HPDE6-E6E7 (cell line): ENCODE measurements around the gene GRIP2.

Experiments
- DNase-seq: peaks from one replicate; pipeline ENCODE4 v3.0.0; 2011; ENCODE audit warnings: missing footprints; ENCODE audit errors: extremely low spot score

GRIP2 gene

DNA sequence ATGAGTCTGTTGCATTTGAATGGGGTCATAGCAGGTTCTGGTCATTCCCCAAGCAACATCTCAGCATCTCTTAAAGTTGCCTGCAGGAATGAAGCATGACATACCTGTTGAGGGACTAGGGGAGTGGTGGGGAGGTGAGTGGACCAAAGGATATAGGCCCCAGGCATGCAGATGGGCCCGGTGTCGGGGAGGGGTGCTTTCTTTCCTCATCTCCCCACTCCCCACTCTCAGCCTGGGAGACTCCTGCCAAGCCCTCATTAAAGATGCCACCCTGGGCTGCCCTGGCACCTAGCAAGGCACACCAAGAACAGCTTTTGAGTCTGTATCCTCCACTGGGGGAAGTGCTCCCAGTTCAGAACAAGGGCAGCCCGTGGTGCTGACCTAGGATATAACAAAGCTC lies 54.2 kb downstream of the GRIP2 start:
- no peak for DNase-seq

DNA sequence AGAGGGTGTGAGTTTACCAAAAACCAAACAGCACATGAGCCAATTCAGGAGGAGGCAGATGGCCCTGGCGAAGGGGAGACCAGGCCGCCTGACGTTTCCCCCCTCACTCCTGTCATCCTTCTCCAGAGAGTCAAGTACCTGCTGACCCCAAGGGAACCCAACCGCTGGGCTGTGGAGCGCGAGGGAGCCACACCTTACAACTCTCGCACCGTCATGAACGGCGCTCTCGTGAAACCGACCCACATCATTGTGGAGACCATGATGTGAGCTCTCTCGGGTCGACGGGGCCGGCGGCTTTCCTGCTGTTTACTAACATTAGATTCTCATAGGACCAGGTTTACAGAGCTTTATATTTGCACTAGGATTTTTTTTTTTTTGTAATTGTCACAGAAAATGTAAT lies 55.4 kb downstream of the GRIP2 start:
- DNase-seq: no peak

DNA sequence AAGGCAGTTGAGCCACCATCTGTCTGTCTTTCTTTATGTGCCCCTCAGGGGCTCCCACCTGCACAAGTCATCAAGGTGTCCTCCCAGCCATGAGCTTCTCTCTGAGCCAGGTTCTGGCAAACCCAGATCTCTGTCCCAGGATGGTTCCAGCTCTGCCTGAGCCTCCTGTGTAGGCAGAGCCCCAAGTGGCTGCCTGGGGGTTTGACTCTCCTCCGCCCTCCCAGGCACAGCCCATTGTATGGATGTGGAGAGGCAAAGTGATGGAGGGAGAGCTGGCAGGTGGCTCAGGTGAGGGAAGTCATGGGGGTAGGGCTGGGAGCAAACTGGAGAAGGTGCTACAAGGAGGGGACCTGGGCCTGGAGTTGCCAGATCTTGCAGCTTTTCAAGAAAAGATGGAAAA lies 56.9 kb downstream of the GRIP2 start:
- no peak for DNase-seq

DNA sequence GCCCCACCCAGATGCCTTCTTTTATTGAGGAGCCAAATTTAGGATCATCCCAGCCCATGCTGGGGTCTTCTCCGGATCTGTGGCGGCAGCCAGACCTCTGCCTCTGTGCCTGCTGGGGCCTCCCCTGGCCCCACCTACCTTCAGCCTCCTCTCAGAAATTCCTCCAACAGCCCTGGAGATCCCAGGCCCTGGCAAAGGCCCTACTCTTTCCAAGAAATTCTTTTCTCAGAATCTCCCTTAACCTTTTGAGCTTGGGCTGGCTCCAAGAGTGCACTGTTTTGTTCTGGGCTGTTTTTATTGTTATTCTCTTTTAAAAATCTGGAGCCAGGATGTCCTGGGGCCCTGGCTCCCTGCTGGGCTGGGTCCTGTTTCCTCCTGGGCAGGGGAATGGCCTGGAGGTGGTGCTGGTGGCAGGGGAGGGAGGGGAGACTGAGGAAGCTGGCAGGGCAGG lies 57.8 kb downstream of the GRIP2 start:
- DNase-seq: no peak

DNA sequence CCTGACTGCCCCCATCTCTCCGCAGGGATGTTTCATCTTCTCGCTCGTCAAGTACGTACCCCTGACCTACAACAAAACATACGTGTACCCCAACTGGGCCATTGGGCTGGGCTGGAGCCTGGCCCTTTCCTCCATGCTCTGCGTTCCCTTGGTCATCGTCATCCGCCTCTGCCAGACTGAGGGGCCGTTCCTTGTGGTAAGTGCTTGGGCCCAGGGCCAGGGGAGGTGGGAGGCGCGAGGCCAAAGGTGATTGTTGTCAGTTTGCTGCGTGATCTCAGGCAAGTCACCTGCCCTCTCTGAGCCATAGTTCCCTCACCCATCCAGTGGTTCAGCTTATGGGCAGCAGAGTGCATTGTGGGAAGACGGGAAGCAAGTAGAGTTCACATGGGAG lies 58.5 kb downstream of the GRIP2 start:
- no peak for DNase-seq

DNA sequence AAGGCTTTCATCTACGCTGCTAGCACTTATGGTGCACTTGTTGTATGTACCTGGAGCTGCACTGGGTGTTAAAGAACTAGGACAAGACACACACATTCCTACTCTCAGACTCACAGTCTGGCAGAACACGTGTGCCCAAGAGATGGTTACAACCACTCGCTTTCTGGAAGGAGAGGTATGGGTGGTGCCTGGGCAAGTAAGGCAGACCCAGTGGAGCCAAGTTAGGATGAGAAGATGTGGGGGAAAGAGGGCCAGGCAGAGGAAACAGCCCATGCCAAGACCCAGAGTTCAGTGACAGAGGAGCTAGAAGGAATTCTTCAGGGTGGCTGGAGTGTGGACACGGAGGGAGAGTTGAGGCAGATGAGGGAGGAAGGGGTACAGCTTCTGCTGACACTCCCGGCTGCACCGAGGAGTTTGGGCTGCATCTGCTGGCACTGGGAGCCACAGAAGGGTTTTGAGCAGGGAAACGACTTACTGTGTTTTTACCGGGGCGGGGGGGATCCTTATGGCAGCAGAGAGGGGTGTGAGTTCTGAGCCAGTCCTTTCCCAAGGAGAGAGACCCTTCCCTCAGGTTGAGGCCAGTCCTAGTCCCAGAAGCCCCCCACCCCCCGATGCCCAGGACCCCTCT lies 59.0 kb downstream of the GRIP2 start:
- DNase-seq: no peak

DNA sequence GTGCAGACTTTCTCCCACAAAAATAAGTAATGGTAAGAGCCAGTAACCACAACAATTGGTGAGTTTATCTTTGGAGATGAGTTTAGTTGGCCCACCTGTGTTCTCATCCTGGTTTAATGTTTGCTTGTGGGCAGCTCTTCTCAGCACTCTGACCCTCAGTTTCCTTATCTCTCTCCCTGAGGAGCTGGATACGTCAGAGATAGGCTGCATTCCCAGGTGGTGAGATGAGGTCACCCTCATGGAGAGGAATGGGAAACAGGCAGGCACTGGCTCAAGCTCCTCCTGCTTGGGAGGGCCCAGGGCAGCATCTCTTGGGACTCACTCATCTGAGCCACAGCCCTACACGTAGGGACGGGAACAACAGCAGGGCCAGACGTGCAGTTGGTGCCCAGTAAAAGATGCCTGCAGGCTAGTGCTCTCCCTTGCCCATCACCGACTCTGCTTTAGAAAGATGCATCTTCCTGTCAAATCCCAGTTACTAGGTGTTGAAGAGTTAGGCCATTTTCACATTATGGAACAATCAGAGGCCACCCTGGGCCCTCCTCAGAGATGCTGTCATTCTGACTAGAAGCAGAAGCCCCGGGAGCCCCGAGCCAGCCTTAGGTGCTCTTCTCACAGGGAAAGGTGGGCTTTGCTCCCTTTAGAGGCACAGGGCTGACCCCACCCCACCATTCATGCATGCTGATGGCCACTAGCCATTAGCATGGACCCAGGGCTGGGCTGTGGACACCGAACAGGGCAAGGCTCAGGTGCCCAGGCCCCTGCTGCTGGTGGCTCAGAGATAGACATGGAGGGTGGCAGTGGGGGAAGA lies 59.7 kb downstream of the GRIP2 start:
- no peak for DNase-seq

DNA sequence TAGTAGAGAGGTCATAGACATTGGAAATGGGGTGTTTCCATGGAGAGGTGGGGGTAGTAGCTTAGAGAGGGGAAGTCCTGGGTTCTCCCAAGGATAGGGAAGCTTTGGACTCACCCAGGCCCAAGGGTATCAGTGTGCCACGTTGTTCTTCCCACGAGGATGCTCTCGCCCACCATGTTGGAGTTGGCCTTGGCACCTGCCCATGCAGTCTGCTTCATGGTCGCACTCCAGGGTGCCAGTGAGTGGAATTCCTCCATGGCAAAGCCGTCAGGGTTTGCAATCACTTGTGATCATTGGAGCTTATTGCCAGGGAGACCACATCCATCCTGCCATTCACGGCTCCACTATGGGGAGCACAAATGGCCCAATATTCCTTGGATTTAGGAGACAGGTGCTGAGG lies 60.6 kb downstream of the GRIP2 start:
- DNase-seq: no peak

DNA sequence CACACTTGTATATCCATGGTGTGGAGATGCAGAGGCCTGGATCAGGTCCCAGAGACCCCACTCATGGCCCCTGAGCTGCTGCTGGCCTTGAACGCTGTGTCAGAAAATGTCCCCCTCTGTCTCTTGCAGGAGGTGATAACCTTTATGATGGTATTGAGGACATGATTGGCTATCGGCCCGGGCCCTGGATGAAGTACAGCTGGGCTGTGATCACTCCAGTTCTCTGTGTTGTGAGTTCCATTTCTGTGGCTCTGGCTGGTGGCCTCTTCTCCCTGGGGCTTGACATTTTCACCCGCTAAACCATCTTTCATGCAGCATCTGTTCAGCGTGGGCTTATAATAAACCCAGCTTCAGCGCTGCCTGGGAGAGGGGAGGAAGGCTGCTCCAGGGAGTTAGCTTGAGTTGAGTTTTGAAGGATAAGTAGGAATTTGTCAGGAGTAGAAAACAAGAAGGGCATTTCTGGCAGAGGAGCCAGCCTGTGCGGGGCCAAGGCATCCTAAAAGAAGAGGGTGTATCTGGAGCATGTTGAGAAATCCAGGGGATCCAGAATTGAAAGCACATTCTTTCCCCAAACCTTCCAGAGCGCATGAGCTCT lies 61.1 kb downstream of the GRIP2 start:
- no peak for DNase-seq

DNA sequence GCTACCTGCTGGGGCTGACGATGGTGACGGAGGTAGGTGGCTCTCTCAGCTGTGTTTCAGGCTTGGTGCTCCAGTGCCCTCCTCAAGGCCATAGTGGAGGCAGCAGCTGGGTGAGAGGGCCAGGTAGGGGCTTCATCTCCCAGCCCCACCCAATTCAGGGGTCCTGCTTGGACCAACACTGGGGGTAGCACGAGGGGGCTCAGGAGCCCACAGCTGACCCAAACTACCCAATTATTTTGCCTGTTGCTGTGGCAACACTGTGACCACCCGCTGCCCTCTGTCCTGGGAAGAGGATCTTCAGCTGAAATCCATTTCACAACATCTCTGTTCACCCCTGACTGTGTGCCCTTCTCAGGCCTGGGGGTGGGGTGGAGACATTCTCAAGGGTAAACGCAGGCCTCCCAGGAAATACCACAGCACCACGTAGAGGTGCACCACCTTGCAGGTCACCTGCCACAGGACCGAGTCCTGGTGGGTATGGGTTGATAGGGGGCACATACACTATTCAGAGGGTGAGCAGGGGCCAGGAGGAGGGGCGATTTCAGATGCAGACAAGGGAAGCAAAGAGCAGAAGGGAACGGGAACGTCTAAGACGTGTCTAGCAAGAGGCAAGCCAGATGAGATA lies 62.7 kb downstream of the GRIP2 start:
- no peak for DNase-seq

DNA sequence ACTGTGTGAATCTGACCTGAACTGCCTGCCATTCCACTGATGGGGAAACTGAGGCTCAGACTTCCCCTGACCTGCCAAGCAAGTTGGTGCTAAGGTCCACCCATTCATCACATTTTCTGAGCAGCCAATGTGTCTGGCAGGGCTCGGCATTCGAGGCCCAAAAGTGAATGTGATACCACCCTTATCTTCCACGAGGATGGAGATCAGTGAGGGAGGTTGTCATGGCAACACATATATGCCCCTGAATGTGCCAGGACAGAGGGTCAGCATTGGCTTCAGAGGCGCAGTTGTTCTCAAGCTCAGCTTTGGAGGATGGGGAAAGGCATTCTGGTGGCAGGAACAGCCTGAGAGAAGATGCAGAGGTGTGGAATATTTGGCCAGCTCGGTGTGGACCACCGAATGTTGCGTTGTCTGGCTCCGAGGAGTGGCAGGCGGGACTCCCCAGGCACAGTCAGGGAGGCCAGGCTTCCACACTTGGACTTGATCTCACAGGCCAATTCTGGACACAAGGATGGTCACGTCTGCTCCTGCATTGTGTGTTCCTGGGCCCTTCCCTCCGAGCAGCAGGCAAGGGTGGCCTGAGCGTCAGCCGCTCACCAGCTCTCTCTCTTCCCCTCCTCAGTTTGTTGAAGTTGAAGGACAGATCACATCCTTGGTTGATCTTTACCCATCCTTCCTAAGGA lies 63.4 kb downstream of the GRIP2 start:
- DNase-seq: no peak

DNA sequence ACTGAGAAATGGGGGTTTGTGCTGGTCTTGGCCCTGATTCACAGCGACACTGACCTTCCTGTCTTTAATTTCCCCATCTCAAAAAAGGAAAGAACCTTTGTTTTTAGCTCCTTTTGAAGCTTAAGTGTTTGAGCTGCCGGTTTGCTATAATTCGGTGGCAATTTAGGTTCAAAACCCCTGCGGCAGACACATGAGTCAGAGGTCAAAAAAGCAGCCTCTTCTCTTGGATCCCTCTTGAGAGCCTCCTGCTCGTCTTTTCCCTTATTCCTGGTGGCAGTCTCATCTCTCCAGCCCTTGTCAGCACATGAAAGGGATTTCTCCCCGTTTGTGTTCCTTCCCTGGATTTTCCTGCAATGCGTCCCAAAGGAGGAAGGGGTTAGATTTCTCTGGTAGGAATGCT lies 64.5 kb downstream of the GRIP2 start:
- DNase-seq: no peak

DNA sequence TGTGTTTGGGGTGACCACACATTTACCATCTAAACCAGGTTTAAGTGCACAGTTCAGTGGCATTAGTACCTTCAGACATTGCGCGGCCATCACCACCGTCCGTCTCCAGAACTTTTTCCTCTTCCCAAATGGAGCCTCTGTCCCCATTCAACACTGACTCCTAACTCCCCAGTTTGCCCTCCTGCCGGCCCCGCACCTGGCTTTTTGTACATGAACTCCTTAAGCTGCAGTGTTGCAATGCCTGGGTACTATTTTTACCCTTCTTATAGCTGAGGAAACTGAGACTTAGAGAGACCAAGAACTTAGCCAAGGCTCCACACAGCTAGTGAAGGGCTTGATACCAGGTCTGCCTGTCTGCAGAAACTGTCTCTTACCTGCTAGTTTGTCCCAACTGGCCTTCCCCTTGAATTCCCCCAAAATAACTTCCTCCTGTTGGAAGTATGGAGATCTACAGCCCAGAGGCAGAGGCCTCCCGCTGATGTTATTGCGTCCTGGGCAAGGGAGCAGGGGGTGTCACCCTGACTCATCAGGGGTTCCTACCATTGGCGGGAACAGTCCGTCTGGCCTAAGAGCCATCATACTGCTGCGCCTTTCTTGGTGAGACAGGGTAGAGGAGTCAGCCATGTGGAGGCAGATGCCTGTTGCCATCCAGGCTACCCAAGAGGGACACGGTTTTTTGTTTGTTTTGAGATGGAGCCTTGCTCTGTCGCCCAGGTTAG lies 65.6 kb downstream of the GRIP2 start:
- DNase-seq: no peak

DNA sequence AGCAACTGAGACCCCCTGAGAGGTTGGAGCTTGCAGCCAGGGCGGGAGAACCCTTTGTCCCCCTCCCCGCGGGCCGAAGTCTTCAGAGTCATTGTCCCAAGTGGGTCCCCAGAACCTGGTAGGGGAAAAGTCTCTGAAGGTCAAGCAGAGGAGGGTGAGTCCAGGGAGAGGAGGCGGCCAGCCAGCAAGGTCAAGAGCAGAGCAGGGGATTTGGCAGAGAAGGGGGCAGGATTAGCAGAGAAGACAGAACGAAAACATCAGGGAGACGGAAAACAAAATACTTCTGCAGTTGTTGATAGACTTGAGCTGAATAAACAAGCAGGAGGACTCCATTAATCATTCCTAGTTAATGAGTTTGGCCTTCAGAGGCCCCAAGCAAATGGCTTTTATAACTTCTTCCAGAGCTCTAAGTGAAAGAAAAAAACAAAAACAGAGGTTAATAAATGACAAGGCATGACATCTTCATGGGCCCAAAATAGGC lies 66.7 kb downstream of the GRIP2 start:
- no peak for DNase-seq

DNA sequence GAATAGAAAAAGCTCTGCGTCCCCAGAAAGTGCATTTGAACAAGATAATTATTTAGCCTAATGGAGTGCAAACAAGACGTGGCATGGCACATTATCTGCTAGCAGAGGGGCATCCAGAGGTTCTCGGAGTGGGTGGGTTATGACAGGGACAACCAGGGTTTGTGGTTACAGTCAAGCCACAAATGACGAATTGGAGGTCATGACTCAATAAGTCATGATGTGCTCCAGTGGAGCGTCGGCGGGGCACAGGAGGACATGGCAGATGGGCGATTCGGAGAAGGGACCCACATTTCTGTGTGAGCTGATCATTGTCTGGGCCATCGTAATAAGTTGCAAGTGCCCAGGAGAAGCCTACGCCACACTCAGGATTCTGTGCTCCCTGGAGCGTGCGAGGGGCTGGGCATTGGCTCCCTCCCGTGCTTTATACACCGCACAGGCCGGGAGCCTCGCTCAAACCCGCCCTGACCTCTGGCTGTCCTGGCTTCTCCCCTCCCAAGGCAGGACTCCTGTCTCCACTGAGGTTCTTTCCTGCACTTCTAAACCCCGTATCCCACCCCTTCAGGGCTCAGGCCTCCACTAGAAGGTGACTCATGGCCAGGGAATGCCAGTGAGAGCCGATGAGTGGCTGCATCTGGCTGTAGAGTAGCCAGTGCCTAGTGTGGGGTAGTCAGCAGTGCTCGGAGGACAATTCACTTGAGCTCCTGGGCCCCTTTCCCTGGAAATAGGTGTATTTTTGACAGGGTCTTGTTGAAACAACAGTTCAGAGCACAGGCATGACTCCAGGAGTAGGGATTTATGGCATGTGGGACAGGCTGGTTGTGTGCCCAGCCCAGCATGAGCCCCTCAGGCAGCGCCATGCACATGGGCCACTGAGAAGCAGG lies 67.4 kb downstream of the GRIP2 start:
- DNase-seq: peak; percentile 34

DNA sequence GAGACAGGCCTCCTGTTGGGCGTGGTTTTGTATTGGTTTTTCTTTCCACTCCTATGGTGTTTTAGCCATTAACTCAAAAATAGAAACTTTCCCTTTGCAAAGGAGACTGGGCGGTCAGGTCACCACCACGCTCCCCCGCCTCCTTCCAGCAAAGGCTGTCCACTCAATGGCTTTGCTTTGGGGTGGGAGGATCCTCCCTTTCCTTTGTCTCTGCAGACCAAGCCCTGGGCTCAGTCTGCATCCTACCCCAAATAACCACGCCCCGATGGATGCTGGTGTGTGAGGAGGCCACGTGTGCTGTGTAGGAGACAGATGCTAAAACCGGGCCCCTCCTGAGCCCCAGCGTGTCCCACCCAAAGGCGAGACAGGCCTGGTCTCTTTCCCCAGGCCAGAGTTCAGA lies 68.5 kb downstream of the GRIP2 start:
- no peak for DNase-seq

DNA sequence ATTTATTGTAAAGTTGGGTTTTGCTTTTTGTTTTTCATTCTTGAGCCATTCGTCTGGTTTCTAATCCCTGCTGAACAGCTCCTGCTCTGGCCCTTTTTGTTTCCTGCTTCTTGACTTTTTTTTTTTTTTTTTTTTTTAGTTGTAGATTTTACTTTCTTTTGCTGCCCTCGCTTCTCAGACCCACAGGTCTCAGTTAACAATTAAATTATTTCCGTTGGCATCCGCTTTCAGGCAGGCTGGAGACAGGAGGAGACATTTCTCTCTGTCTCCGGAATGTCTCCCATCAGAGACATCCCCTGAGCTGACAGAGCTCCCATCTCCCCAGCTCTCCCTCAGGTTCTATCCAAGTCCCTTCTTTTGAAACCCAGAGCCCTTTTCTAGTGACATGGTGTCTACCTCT lies 69.1 kb downstream of the GRIP2 start:
- DNase-seq: no peak

DNA sequence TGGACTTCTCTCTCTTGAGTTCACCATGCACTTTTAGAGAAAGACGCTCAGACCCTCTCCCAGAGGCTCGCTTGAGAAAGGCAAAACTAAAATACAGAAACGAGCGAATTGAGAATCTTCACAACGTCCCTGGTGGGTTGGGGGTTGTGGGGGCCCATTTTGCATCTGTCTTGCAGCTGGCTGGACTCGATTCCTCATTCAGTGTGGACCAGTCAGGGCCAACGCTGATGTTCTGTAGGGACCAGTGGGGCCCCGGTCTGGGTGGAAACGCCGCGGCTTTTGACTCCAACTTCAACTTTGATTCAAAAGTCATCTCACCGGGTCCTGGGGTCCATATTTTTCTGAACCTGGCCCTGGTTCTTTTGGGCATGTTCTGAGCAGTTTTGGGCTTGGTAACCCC lies 69.7 kb downstream of the GRIP2 start:
- DNase-seq: no peak

DNA sequence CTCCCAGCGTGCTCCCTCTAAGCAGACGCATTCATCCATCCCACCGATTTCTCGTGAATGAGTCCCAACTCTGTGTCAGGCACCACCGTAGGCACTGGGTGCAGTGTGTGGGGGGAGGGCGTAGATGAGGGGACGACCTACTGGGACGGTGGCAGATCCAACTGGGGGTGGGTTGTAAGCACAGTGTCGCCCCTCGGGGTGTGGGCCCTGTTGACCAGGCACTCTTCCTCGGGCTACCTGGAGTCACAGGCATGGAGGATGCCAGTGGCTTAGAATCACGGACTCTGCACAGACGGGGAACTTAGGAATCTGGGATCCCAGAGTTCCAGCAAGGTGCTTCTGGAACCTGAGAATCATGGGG lies 71.5 kb downstream of the GRIP2 start:
- no peak for DNase-seq
